GM23248 (cell line): ENCODE measurements around the gene HOXA6. TPM values are rescaled to one million over a fixed set of nuclear protein-coding genes. Genes with fewer than 3 reads are reported as not detected.

Experiments
- DNase-seq: peaks from one replicate; pipeline ENCODE4 v3.0.0-alpha.2; 2015
- H2AFZ ChIP-seq: fragments of 200-600 bp; sonication (generic); 2 replicates; pipeline ENCODE4 v1.6.1; 2016; ENCODE audit warnings: antibody characterized with exemption
- H3F3A ChIP-seq: fragments of 200-600 bp; sonication (generic); 2 replicates; pipeline ENCODE4 v1.6.1; 2016; ENCODE audit warnings: mild to moderate bottlenecking, antibody characterized with exemption, mixed run types; ENCODE audit not compliant: insufficient read depth
- H3K27ac ChIP-seq: fragments of 200-600 bp; sonication (generic); 2 replicates; pipeline ENCODE4 v1.5.1; 2016; ENCODE audit warnings: mild to moderate bottlenecking
- H3K27me3 ChIP-seq: fragments of 200-600 bp; sonication (generic); replicated peaks from 2 replicates; pipeline ENCODE4 v1.6.1; 2016; ENCODE audit warnings: mild to moderate bottlenecking; ENCODE audit not compliant: insufficient read depth
- H3K36me3 ChIP-seq: fragments of 200-600 bp; sonication (generic); 2 replicates; pipeline ENCODE4 v1.6.1; 2016; ENCODE audit warnings: low read depth, mild to moderate bottlenecking
- H3K4me1 ChIP-seq: fragments of 200-600 bp; sonication (generic); 2 replicates; pipeline ENCODE4 v1.6.1; 2016; ENCODE audit warnings: mild to moderate bottlenecking; ENCODE audit not compliant: insufficient read depth
- H3K4me2 ChIP-seq: fragments of 200-600 bp; sonication (generic); one replicate; pipeline ENCODE4 v1.6.1; 2016; ENCODE audit warnings: mild to moderate bottlenecking; ENCODE audit not compliant: unreplicated experiment
- H3K4me3 ChIP-seq: fragments of 200-600 bp; sonication (generic); 2 replicates; pipeline ENCODE4 v1.5.1; 2016; ENCODE audit warnings: mild to moderate bottlenecking
- H3K79me2 ChIP-seq: fragments of 200-600 bp; sonication (generic); 2 replicates; pipeline ENCODE4 v1.6.1; 2016; ENCODE audit warnings: mild to moderate bottlenecking; ENCODE audit not compliant: insufficient read depth
- H3K9ac ChIP-seq: fragments of 200-600 bp; sonication (generic); 2 replicates; pipeline ENCODE4 v1.6.1; 2016; ENCODE audit warnings: mild to moderate bottlenecking
- H3K9me2 ChIP-seq: fragments of 200-600 bp; sonication (generic); 2 replicates; pipeline ENCODE4 v1.6.1; 2016; ENCODE audit warnings: mixed run types, mild to moderate bottlenecking, moderate library complexity; ENCODE audit not compliant: insufficient read depth
- H3K9me3 ChIP-seq: fragments of 200-600 bp; sonication (generic); one replicate; pipeline ENCODE4 v1.6.1; 2017; ENCODE audit warnings: low read depth
- H4K20me1 ChIP-seq: fragments of 200-600 bp; sonication (generic); 2 replicates; pipeline ENCODE4 v1.6.0; 2016; ENCODE audit not compliant: insufficient read depth
- EZH2 ChIP-seq: fragments of 200-600 bp; sonication (generic); IDR thresholded peaks from 2 replicates; pipeline ENCODE4 v1.6.1; 2018; ENCODE audit warnings: antibody characterized with exemption, mild to moderate bottlenecking; ENCODE audit not compliant: insufficient read depth, poor library complexity, severe bottlenecking
- EZH2phosphoT487 ChIP-seq: fragments of 200-600 bp; sonication (generic); IDR thresholded peaks from 2 replicates; pipeline ENCODE4 v1.6.1; 2018; ENCODE audit warnings: antibody characterized with exemption, moderate library complexity, mild to moderate bottlenecking, low read depth; ENCODE audit not compliant: insufficient read depth
- WGBS, 2 experiments: methylation state at CpG; one replicate each; pipeline ENCODE4 v1.1.6; 2015 to 2017; ENCODE audit warnings: low lambda C conversion rate in 2 of 2, low coverage in 1 of 2; ENCODE audit errors: missing lambda C conversion rate in 2 of 2; 5-methylcytosine and 5-hydroxymethylcytosine counted together
- in situ Hi-C: fragments of 300-500 bp; cut with MboI; formaldehyde crosslinking; loops from 2 replicates; pipeline ENCODE4 v1.15.0; 2020
- polyA plus RNA-seq: library from polyadenylated mRNA; unstranded; fragments of >200 nt; fragmentation: Nextera tagmentation; extraction: Ambion mirVana; gene quantifications from 2 replicates; pipeline ENCODE4 v1.2.1, GENCODE V29; 2016
- total RNA-seq: library from RNA; depleted of rRNA; stranded (reverse); fragments of >200 nt; shearing (Covaris generic); gene quantifications from 2 replicates; pipeline ENCODE4 v1.2.3, GENCODE V29; 2014

Gene HOXA6
- total and polyA plus RNA-seq, 2 experiments from 2014 or later: 3.2 to 3.5 TPM

DNA sequence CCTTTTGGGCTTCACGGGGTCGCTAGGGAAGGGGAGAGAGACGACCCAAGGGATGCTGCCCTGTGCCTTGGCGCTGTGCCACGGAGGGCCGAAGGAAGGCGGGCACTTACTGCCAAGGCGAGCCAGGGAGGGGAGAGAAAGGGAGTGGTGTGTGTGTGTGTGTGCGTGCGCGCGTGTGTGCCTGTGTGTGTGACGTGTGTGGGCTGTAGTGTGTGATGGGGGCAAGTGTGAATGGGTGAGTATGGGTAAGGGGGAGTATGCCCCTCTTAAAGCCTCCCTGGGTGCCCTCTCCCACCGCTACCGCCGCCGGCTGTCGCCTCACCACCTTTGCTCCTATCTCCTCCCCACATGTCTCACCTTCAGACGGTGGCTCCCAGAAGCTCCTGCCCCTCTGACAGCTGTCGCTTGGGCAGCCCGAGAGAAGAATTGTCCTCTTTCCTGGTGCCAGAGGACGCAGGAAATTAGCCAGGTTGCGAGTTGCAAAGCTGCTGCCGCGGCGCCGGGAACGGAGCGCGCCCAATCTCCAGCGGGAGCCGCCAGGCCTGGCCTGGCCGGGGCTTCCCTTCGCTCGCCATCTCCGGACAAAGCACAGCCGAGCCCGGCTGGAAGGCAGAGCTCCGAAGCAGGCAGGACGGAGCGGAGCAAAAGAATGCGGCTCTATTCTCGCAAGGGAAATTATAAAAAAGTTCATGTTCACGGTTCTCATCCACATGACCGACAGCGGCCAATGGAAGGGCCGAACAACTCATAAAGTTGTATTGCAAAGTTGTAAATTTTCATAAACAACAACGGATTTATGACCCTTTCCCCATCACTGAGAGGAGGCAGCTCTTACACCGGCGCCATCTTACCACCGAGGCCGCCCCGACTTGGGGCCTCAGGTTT, 4.6 kb upstream of the HOXA6 start, which contains the start of gene HOXA3:
Gene HOXA3, minus strand, starts transcription at position 653 of the 885 bp plus-strand sequence. CDS start 41,943 bp downstream, outside the sequence.
- DNase-seq: peak; percentile 89
- peak within 1 kb of the TSS; percentile 88 for H2AFZ ChIP-seq
- in situ Hi-C loops: loop anchor here (10.0 kb wide), 3 partner anchors 297 to 1287 kb away; no protein-coding TSS in a partner anchor
- H3K9me3 ChIP-seq: no peaks in the 10 kb centered on the region
- no peaks in the 10 kb centered on the region for H3K27me3 ChIP-seq
- WGBS, 2 experiments: 0 to 2% methylated on average over 49 to 53 of the region's 53 CpGs
- TF ChIP-seq EZH2 (no peak), EZH2phosphoT487 (no peak)
- H3K79me2 ChIP-seq: peaks cover 86% of the 10 kb centered on the region
- H4K20me1 ChIP-seq: no peaks in the 10 kb centered on the region
- peak within 1 kb of the TSS; percentile 98 for H3K4me2 ChIP-seq
- peak within 1 kb of the TSS; percentile 89 for H3K4me3 ChIP-seq
- H3K9me2 ChIP-seq: no peaks in the 10 kb centered on the region
- no peaks in the 10 kb centered on the region for H3K36me3 ChIP-seq
- peaks cover 37% of the 10 kb centered on the region for H3K4me1 ChIP-seq
- peak within 1 kb of the TSS; percentile 87 for H3K9ac ChIP-seq
- peak within 1 kb of the TSS; percentile 86 for H3K27ac ChIP-seq
- peaks cover 29% of the 10 kb centered on the region for H3F3A ChIP-seq

DNA sequence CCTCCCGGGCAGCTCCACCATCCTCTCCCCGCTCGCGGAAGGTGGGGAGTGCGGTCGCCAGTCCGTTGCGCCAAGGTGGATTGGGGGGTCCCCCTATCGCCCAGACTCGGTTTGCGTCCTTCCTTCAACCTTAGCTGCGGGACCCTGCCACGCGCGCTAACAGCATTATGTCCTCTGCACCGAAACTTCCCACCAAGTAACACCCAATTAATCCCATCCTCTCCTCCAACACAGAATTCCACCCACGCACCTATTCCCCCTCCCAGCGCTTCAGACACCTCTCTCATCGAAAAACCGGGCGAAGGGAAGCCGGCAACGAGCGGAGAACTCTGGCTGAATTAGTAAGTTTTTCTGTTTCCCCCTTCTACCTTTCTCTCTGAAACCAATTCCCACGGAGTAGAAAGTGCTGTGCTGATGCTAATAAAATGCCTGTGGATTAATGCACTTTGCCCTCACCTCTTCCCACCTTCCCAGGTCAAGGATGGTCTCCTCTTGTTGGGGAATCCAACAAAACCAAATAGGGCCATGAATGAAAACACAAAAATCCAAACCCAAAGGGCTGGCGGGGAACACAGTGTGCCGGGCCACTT, 3.9 kb upstream of the HOXA6 start:
- TF ChIP-seq EZH2phosphoT487 (no peak), EZH2 (no peak)

DNA sequence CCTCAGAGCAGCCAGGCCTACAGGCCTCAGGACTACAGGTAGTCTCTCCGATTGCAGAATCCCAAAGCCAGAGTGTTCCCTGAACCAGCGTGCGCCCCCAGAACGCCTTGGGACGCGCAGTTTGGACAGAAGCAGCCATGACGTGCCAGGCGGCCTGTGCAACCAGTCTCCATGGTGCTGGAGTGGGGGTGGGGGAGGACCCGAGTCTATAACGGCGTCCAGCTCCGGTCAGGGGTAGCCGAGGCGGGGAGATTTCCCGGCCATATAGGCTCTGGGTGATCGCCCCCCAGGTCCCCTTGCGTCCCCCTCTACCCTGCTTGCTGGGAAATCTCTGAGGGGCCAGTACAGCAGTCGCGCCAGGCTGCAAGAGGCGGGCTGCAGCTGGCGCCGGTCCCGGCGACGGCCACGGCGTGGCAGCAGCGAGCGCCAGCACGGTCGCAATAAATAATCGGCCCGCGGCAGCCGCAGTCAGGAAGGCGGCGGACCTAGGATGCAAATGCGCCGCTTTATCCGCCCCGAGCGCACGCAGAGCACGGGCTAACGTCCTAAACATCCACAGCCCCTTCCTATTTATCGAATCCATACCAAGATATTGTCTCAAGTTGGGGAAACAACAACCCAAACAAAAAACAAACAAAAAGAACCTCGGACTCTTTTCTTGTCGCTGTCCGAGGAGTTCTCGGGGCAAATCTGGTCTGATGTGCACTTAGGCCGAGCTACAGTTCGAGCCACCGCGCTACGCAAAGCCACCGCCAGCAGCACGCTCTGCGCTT, 3.2 kb upstream of the HOXA6 start:
- no peak for TF ChIP-seq EZH2
- no peak for TF ChIP-seq EZH2phosphoT487
- no peaks in the 10 kb centered on the region for H3K9me2 ChIP-seq
- DNase-seq: peak; percentile 95
- H3K4me1 ChIP-seq: peaks cover 37% of the 10 kb centered on the region
- H3K27me3 ChIP-seq: no peaks in the 10 kb centered on the region
- peak overlapping the region; percentile 88 for H2AFZ ChIP-seq
- in situ Hi-C loops: loop anchor here (10.0 kb wide), 3 partner anchors 296 to 1286 kb away; no protein-coding TSS in a partner anchor
- H3K36me3 ChIP-seq: no peaks in the 10 kb centered on the region
- peaks cover 98% of the 10 kb centered on the region for H3K79me2 ChIP-seq
- peak overlapping the region; percentile 87 for H3K9ac ChIP-seq
- peak overlapping the region; percentile 98 for H3K4me2 ChIP-seq
- 1% methylated on average over 49 to 57 of the region's 58 CpGs for WGBS, 2 experiments
- H3K9me3 ChIP-seq: no peaks in the 10 kb centered on the region
- peak overlapping the region; percentile 89 for H3K4me3 ChIP-seq
- peaks cover 29% of the 10 kb centered on the region for H3F3A ChIP-seq
- peak overlapping the region; percentile 86 for H3K27ac ChIP-seq
- no peaks in the 10 kb centered on the region for H4K20me1 ChIP-seq

More for the DNA sequence above, 3.9 kb upstream of the HOXA6 start:
- Histone ChIP-seq H2AFZ (peak overlapping the region; percentile 88), H3K9me2 (no peaks in the 10 kb centered on the region), H3K79me2 (peaks cover 93% of the 10 kb centered on the region), H3F3A (peaks cover 29% of the 10 kb centered on the region), H3K4me2 (peak overlapping the region; percentile 98), H3K9me3 (no peaks in the 10 kb centered on the region), H3K27me3 (no peaks in the 10 kb centered on the region), H3K4me3 (peak overlapping the region; percentile 89), H4K20me1 (no peaks in the 10 kb centered on the region), H3K27ac (peak overlapping the region; percentile 86), H3K4me1 (peaks cover 37% of the 10 kb centered on the region), H3K9ac (peak overlapping the region; percentile 87), H3K36me3 (no peaks in the 10 kb centered on the region)
- peak; percentile 58 for DNase-seq
- in situ Hi-C loops: loop anchor here (10.0 kb wide), 3 partner anchors 297 to 1287 kb away; no protein-coding TSS in a partner anchor
- 1% methylated on average over 27 of the region's 27 CpGs for WGBS, 2 experiments
